Jurkat, Clone E6-1 (cell line): ENCODE results near the gene ARR3. TPM values are rescaled to one million over a fixed set of nuclear protein-coding genes. Genes with fewer than 3 reads are reported as not detected.
"Not testable (repeated sequence)": the region's sequence is repeated elsewhere in the genome, so short reads cannot be mapped to it uniquely, and the experiment has no call there.

Source experiments
- DNase-seq: peaks from one replicate; pipeline ENCODE4 v3.0.0-alpha.2; 2011; ENCODE audit warnings: low read depth, low spot score
- H3K4me3 ChIP-seq: 2 replicates; pipeline ENCODE4 v1.5.1; 2011; ENCODE audit warnings: mild to moderate bottlenecking, low read length, control low read depth, moderate library complexity
- polyA plus RNA-seq: library from polyadenylated mRNA; unstranded; fragments of >200 nt; gene quantifications from one replicate; pipeline ENCODE4 v1.2.1, GENCODE V29; 2012; ENCODE audit warnings: missing spikeins; ENCODE audit not compliant: insufficient read length, insufficient read depth

The ARR3 gene
- not detected for polyA plus RNA-seq

DNA sequence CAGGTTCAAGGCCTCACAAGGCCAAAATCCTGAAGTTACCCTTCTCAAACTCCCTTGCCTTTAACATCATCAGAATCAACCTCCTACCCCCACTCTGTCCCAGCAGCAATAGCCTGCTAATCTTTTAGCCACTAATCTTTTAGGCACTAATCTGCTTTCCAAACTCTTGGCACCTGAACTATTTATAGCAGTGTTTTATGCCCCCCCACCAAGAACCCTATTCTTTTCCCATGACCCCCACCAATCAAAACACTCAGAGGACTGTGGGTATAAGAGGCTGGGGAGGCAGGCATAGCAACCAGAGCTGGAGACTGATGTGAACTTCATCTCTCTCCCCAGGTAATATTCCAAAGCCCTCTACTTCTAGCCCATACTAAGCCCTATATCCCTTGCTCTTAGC is at the start of gene ARR3:
Gene ARR3 (plus strand): TSS at position 301 of the 400 bp plus-strand sequence. CDS start 1,052 bp downstream, outside the sequence.
- DNase-seq, result no peak
- no peak within 1 kb of the TSS for H3K4me3 ChIP-seq

DNA sequence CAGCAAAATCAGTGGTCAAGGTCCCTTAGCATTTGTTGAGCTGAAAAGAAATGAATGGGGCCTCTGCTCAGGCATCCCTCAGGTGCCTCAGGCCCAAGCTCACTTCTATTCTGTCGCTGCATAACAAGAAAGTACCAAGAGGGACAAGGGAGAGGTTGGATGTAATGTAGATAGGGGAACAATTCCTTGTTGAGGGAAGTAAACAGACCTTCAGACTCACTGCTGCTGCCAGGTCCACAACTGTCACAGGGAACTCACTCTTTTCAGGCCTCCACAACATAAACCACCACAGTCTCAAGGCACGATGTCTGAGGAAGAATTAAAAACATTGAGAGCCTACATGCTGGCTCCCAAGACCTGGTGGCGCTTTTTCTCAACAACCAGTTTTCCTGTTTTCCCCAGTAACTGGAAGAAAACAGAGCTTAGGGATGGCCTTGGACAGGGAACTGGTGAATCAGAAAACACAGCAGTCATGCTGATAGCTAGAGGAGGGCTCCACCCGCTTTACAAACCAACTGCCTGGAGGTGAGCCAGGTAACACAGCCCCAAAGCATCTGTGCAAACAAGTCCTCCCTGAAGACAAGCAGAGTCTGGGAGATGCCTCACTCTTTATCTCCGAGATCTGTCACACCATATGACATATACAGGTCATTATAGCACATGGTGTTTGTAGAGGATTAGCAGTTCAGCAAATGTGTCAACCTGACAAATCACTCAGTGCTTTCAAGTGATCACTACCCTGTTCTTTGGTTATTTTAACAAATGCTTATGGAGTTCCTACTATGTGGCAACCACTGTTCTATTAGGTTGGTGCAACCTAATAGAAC is 48.0 kb upstream of the ARR3 start:
- no peak overlapping the region for H3K4me3 ChIP-seq
- no peak for DNase-seq

DNA sequence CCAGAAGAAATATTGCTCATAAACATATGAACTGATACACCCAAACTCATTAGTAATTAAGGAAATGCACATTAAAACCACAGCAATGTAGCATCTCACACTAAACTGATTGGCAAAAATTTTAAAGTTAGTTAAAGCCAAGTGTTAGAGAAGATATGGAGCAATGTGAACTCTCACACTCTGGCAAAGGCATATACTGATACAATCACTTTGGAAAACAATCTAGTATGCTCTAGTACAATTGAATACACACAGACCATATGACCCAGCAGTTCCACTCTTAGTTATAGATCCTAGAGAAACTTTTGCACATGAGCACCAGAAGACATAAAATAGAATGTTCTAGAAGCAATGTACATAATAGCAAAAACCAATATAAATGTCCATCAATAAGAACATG is 42.1 kb upstream of the ARR3 start:
- H3K4me3 ChIP-seq, result no peak overlapping the region
- DNase-seq, result no peak

DNA sequence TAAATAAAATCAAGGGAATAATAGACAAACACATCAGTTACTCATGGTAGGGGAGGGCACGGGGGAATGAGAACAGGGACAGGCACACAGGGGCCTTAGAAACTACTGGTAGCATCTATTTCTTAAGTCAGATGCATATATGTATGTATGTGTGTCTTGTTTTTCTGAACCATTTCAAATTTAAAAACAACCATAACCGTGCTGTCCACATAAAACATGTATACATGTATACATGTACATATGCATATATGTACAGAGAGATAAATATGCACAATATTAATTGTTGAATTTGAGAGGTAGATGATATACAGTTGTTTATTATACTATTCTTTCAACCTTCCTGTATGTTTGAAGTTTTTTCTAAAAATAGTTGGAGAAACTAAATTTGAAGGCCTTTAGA is 41.4 kb upstream of the ARR3 start:
- DNase-seq, result no peak
- no peak overlapping the region for H3K4me3 ChIP-seq

DNA sequence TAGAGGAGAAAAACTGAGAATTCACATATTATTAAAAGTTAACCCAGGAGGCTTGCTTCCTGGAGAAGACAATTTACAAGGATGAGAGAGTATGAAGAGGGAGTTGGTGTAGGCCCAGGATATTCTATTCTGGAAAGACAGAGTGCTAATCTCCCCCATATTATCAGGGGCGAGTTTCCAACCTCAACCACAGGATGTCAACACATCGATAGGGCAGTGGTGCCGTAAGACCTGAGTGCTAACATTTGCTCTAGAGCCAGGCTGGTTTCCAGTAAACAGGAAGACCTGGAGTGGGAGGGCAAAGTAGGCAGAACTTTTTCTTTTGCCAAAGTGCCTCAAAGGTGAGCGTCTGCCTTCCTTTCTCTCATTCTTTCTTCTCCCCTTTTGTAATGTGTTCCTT is 36.5 kb upstream of the ARR3 start:
- no peak for DNase-seq
- H3K4me3 ChIP-seq, result no peak overlapping the region

DNA sequence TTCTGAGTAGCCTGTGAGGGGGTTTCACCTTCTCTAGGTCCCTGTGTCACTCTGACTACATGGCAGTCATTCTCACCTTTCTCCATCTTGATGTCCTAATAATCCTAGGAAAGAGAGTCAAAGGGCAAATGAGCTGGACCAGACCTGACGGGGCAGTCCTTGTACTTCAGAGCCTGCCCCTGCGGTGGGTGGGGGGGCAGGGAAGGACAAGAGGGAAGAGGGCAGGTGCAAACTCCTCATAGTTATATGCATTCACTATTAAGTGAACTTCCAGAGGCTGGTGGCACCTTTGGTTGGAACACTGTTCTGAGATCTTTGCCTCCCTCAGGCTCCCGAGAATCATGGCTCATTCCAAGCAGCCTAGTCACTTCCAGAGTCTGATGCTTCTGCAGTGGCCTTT is 33.8 kb upstream of the ARR3 start, which contains the start of gene AWAT1:
Gene AWAT1 (plus strand): TSS at position 301 of the 400 bp plus-strand sequence. CDS start 41 bp downstream, at position 342.
- DNase-seq, result no peak
- H3K4me3 ChIP-seq, result no peak within 1 kb of the TSS

DNA sequence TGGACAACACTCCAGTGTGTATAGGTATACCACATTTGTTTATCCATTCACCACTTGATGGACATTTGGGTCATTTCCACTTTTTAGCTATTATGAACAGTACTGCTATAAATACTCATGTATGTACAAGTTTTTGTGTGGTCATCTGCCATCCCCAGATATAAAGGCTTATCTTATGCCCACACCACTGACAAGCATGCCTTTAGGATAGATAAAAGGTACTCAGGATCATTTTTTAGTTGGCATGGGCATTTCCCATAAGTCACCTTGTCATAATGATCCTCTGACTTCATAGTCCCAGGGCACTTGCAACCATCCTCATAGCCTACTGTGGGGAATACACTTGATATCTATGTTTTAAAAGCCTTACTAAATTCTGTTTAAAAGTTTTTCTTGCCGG is 27.4 kb upstream of the ARR3 start:
- no peak for DNase-seq
- H3K4me3 ChIP-seq, result no peak overlapping the region

DNA sequence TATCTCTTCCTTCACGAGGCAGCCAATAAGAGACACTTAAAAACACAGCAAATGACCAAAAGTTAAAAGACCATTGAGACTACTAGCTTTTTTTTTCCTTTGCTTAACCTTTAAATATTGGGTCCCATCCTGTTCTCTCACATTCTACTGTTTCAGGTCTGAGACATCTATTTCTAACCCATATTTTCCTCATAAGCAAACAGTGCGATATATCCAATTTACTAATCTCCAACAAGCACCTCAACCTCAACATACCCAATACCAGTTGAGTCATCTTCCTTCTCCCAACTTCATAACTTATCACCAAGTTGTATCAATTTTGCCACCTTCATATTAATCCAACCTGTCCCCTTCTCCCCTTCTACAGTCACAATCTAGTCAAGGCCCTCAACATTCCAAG is 26.6 kb upstream of the ARR3 start:
- H3K4me3 ChIP-seq, result no peak overlapping the region
- no peak for DNase-seq

DNA sequence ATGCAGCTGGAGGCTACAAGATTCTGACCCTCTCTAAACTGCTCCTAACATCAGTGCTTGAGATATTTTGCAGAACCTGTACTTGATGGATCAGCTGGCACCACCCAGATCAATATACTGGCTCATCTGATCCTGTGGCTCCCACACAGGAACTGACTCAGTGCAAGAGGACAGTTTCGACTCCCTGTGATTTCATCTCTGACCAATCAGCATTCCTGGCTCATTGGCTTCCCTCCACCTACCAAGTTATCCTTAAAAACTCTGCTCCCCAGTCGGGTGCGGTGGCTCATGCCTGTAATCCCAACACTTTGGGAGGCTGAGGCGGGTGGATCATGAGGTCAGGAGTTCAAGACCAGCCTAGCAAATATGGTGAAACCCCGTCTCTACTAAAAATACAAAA is 24.5 kb upstream of the ARR3 start:
- DNase-seq, H3K4me3 ChIP-seq: not testable (repeated sequence)

DNA sequence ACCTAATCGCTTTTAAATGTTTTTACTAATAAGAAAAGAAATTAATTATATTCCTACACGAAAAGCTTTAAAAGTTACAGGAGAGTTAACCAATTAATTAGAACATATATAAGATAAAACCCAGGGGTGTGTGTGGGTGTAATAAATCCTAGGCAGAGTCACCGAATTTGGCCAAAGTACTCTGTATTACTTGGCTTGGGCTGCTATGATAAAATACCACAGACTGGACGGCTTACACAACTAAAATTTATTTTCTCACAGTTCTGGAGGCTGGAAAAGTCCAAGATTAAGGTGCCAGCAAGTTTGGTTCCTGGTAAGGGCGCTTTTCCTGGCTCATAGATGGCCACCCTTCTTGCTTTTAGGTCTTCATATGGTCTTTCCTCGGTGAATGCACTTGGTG is 23.3 kb upstream of the ARR3 start:
- DNase-seq, result no peak
- H3K4me3 ChIP-seq, result no peak overlapping the region

DNA sequence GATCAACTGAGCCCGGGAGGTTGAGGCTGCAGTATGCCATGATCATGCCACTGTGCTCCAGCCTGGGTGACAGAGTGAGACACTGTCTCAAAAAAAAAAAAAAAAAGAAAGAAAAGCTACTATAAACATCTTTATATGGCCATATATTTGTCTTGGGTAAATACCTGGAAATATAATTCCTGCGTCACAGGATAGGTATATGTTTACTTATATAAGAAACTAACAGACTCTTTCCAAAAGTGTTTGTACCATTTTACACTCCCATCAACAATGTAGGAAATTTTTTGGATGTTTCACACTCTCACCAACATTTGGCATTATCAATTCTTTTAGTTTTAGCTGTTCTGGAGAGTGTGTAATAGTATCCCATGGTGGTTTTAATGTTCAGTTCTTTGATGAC is 20.9 kb upstream of the ARR3 start:
- no peak for DNase-seq
- H3K4me3 ChIP-seq, result no peak overlapping the region

DNA sequence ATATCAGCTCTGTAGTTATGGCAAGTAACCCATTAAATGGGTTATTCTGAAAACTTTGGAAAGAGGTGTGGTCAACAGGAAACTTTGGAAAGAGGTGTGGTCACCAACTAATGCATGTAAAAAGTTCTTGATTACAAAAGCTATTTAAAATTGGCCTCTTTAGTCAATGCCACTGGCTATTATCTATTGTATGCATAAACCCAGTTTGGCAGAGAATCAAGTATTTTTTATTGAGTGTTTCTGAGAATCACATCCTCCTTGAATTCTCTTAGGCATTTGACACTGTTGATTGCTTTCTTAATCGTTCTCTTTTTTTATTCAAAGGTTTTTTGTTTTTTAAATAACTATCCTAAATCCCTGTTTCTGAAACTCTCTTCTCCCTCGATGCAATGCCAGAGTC is 15.6 kb upstream of the ARR3 start:
- H3K4me3 ChIP-seq, result no peak overlapping the region
- no peak for DNase-seq

DNA sequence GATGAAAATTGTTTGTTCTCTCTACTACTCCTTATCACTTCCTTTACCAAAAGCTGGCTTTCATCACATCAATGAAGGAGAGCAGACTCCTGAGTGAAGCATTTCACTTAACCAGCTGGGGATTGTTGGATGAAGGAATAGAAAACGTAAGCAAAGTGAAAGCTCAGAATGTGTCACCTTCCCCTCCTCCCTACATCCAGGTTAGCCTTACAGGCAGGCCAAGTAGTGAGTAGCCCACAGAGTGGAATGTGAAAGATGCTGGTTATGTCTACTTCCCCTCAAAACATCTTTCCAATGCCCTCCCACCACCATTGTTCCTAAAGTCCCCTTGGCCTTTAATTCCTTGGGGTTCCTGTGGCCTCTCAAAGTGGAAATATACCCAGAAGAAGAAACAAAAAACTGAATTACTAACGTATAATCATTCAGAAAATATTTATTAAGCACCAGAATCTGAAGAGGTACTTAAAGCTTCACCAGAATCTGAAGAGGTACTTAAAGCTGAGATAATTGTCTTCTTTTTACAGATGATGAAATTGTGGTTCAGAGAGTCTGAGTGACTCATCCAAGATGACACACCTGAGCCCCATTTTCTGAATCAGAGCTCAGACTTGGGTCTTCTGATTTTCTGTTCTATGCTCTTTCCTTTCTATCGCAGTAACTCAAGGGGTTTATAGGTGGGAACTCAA is 14.6 kb upstream of the ARR3 start:
- DNase-seq, result no peak
- H3K4me3 ChIP-seq, result no peak overlapping the region

DNA sequence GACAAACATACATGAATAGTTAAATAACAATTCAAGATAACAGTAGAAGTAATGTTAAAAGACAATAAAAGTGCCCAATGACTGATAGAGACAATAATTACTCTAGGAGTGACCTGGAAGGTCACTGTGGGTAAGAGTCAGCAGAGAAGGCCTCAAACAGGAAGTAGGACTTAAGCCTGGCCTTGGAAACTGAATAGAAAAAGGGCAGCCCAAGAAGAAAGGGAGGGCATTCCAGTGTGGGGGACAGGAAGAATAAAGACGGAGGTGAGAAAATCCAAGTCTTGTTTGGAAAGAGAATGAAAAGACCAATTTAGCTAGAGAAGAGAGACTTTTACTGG is 14.1 kb upstream of the ARR3 start:
- no peak overlapping the region for H3K4me3 ChIP-seq
- no peak for DNase-seq

DNA sequence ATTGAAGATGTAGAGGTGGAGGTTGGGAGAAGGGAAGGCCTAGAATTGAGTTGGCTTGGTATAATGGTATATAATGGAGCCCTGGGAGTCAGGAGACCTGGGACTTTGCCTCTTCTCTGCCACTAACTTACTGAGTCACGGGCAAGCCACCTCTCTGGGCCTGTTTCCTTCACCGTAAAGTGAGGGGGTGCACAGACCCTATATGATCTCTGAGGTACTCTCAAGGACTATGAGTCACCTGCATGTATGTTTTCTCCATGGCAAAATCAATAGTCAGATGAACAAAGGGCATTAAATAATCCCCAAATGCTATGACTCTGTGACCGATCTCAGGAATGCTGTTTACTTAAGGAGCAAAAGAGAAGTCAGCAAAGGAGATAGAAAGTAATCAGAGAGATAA is 13.2 kb upstream of the ARR3 start:
- H3K4me3 ChIP-seq, result no peak overlapping the region
- DNase-seq, result no peak

DNA sequence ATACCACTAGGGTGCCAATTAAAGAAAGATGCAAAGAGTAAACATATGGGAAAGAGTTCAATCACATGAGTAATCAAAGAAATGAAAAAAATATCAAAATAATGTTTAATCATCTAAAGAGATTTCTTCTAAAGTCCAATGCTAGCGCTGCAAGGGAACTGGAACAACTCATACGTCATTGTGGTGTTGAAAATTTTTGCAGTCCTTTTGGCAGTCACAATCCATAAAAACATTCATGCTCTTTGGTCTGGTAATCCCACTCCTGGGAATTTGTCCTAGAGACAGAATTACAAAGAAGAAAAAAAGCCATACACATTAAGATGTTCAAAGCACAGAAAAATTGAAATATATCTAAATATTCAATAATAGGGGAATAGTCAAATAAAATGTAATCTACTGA is 12.7 kb upstream of the ARR3 start:
- no peak overlapping the region for H3K4me3 ChIP-seq
- no peak for DNase-seq

DNA sequence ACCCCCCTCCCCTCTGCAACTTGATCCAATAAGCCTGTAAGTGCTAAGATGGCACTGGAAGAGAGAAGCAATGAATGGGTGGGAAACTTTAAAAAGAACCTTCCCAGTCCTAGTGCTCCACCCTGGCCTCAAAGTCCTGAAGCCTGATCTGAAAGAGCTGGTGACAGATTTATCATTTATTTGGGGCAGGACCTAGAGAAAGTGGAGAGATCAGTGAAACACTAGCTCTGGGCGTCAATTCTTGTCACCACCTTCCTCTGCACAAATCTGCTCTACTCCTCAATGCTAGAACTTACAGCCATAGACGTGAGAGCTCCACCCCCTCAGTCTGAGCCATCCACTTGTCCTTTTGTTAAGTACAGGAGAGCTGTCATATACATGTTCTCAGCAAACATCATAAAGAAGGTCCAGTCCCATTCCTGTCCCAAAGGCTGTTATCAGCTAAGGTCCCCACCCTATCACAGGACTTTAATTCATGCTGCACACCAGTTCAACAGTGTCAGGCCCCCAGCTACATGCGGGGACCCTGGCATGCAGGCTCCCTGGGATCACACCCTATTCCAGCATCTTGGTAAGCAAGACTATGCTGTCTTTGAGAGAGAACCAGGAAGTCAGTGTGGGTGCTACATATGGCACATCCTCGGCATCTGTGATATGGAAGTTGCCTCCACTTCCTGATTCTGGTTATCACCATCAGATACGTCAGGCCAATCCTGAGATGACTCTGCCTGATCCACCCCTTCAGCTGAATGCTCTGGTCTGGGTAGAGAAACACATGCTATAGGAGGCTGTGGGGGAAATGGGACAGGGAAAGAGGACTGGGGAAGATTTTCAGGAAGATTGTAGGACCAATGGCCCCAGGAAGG is 10.5 kb upstream of the ARR3 start:
- no peak for DNase-seq
- H3K4me3 ChIP-seq, result no peak overlapping the region

DNA sequence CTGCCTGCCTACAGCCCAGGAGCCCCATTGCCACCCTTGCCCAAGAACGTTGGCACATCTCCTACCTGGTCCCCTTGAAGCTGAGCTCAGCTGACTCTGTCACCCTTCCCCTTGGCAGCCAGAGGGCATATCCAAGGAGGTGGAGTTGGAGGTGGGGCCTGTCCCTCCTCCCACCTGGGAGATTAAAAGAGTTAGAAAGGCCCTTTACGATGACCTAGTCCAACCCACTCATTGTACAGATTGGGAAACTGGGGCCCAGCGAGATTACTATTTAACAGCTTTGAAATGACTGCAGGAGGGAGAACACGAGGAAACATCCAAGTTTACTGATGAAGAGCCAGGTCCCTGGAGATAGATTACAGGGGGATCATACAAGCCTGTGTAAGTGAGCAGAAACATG is 8.0 kb upstream of the ARR3 start, which contains the start of gene P2RY4:
Gene P2RY4 (minus strand): TSS at position 101 of the 400 bp plus-strand sequence. CDS start 580 bp downstream, outside the sequence.
- H3K4me3 ChIP-seq, result no peak within 1 kb of the TSS
- no peak for DNase-seq

DNA sequence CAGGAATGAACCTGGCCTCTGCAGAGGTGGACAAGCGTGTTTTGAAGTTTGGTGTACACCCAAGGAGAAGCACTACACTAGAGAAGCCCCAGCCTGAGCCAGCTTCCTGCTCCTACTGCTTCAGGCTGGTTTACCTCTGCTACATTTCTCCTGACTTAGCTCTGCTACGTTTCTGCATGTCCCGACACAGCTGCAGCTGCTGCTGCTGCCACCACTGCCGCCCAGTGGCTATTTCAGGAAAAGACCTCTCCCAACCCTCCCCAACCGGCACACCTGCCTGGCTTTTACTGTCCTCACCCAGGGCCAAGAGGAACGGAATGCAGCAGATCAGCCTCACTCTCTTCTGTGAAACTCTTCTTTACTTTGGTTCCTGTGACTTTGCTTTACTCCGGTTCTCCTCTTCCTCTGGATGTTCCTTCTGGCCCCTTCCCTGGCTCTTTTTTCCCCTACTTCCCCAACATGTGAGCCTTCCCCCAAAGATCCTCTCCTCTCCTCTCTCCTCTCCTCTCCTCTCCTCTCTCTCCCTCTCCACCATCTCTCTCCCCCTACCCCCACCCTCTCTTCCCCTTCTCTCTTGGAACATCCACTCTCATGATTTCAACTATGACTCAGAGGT is 5.1 kb upstream of the ARR3 start:
- DNase-seq, result peak; percentile 0
- no peak overlapping the region for H3K4me3 ChIP-seq
